ENCODE results near the gene UVSSA. TPM values are rescaled to one million over a fixed set of nuclear protein-coding genes. Genes with fewer than 3 reads are reported as not detected.

The UVSSA gene
- total and polyA plus RNA-seq, 9 of the 15 experiments (the other 6 are each of a cell fraction or from before 2014, with no cell fraction given), result 0.21 to 14.6 (median 3.3) TPM

- Histone ChIP-seq H3K27me3 (ENCODE audit: control insufficient read depth in 2 of 2, insufficient read depth in 2 of 2, low read length in 2 of 2) (no peaks in the 10 kb centered on the region), H3K4me2 (ENCODE audit: insufficient read depth, low read length) (no peak overlapping the region), H3K9ac (ENCODE audit: insufficient read depth in 1 of 2, low read depth in 2 of 2, low read length in 2 of 2) (no peak overlapping the region), H3K36me3 (ENCODE audit: control insufficient read depth, insufficient read depth, low read length) (peaks cover 82% of the 10 kb centered on the region; the same call in 2 of the 3 replicates), H2AFZ (ENCODE audit: low read depth, low read length) (no peak overlapping the region), H3K9me3 (replicated peaks; ENCODE audit: control insufficient read depth, insufficient read depth, low read depth, low read length) (no peaks in the 10 kb centered on the region), H3K9me1 (ENCODE audit: control insufficient read depth, insufficient read depth, low read length) (no peaks in the 10 kb centered on the region), H3K79me2 (ENCODE audit: control insufficient read depth, insufficient read depth, low read length) (peaks cover 3% of the 10 kb centered on the region; the same call in 2 of the 3 replicates), H3K4me1 (replicated peaks in 1 of 2; ENCODE audit: control insufficient read depth in 2 of 2, insufficient read depth in 2 of 2, low read length in 2 of 2) (peaks cover 0 to 14% of the 10 kb centered on the region in 2 experiments; a peak in 2 of 5 replicates), H3K4me3 (no peak overlapping the region), H4K20me1 (replicated peaks; ENCODE audit: control insufficient read depth, insufficient read depth, low read length) (no peaks in the 10 kb centered on the region; the same call in 1 of the 2 replicates), H3K27ac (ENCODE audit: extremely low read depth, low read depth, low read length) (no peak overlapping the region)
- no peak for FAIRE-seq
- ChIA-PET CTCF (ENCODE audit: low intra/inter-chr PET ratio) (no interaction called here), POLR2A (no interaction called here)
- in situ Hi-C loops (cut with MboI) (no loop called here), intact Hi-C loops (cut with micrococcal nuclease) (no loop called here)
- WGBS (ENCODE audit: insufficient coverage, low coverage, missing lambda C conversion rate), result 93% methylated on average over 27 of the region's 34 CpGs
- no peak for TF ChIP-seq HLTF (IDR thresholded peaks at IDR 0.05)
- no peak for TF ChIP-seq ZNF134 (CRISPR knock-in tag; conservative IDR thresholded peaks at IDR 0.05)
- TF ChIP-seq ZNF184 (CRISPR knock-in tag; IDR thresholded peaks at IDR 0.05), result no peak
- no peak for TF ChIP-seq ZNF124 (CRISPR knock-in tag; IDR thresholded peaks at IDR 0.05)
- no peak for TF ChIP-seq MYNN (IDR thresholded peaks at IDR 0.05)
- TF ChIP-seq MYNN (CRISPR knock-in tag; IDR thresholded peaks at IDR 0.05), result no peak
- no peak for TF ChIP-seq ZNF217 (CRISPR knock-in tag; IDR thresholded peaks at IDR 0.05)
- TF ChIP-seq, protein P1, sequence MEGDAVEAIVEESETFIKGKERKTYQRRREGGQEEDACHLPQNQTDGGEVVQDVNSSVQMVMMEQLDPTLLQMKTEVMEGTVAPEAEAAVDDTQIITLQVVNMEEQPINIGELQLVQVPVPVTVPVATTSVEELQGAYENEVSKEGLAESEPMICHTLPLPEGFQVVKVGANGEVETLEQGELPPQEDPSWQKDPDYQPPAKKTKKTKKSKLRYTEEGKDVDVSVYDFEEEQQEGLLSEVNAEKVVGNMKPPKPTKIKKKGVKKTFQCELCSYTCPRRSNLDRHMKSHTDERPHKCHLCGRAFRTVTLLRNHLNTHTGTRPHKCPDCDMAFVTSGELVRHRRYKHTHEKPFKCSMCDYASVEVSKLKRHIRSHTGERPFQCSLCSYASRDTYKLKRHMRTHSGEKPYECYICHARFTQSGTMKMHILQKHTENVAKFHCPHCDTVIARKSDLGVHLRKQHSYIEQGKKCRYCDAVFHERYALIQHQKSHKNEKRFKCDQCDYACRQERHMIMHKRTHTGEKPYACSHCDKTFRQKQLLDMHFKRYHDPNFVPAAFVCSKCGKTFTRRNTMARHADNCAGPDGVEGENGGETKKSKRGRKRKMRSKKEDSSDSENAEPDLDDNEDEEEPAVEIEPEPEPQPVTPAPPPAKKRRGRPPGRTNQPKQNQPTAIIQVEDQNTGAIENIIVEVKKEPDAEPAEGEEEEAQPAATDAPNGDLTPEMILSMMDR (IDR thresholded peaks at IDR 0.05 in 2 of 3, conservative IDR thresholded peaks at IDR 0.05 in 1 of 3; ENCODE audit: insufficient read depth in 2 of 3, low read depth in 1 of 3, low read length in 3 of 3), result no peak
- TF ChIP-seq BHLHE40 (IDR thresholded peaks at IDR 0.05; ENCODE audit: low read length), result no peak
- no peak for TF ChIP-seq PRMT5 (CRISPR knock-in tag; IDR thresholded peaks at IDR 0.05)
- no peak for TF ChIP-seq EP400 (IDR thresholded peaks at IDR 0.05)
- no peak for TF ChIP-seq ZNF644 (tag; IDR thresholded peaks at IDR 0.05; ENCODE audit: low read depth)
- TF ChIP-seq JUND (IDR thresholded peaks at IDR 0.05; ENCODE audit: borderline replicate concordance, low read depth, low read length), result no peak
- TF ChIP-seq JUND (tag; IDR thresholded peaks at IDR 0.05; ENCODE audit: borderline replicate concordance, low read depth, low read length), result no peak
- TF ChIP-seq HBP1 (CRISPR knock-in tag; IDR thresholded peaks at IDR 0.05), result no peak
- no peak for DNase-seq (ENCODE audit: extremely low read depth in 1 of 4, low spot score in 3 of 4)
- no peak for ATAC-seq
- BruUV-seq (replicated peaks), result no TSS peak
Observed at GRCh38 chr4:1330761-1331590, 16.0 kb upstream of the UVSSA start.

Data from K562 (cell line).